Karpas-422 (cell line): ENCODE data around the gene PPM1E. TPM values are rescaled to one million over a fixed set of nuclear protein-coding genes. Genes with fewer than 3 reads are reported as not detected.
"Not testable (repeated sequence)": the region's sequence is repeated elsewhere in the genome, so short reads cannot be mapped to it uniquely, and the experiment has no call there.

Source experiments
- DNase-seq: peaks from one replicate; pipeline ENCODE4 v3.0.0-alpha.2; 2015
- H2AFZ ChIP-seq: fragments of 200-600 bp; sonication (generic); 2 replicates; pipeline ENCODE4 v1.6.1; 2014; ENCODE audit warnings: antibody characterized with exemption, low read length, mixed read lengths
- H3K27ac ChIP-seq: fragments of 200-600 bp; sonication (generic); 2 replicates; pipeline ENCODE4 v1.5.1; 2014; ENCODE audit warnings: mild to moderate bottlenecking, low read length, moderate library complexity
- H3K27me3 ChIP-seq: fragments of 200-600 bp; sonication (generic); 2 replicates; pipeline ENCODE4 v1.6.1; 2014; ENCODE audit warnings: low read length, mixed read lengths
- H3K36me3 ChIP-seq: fragments of 200-600 bp; sonication (generic); 2 replicates; pipeline ENCODE4 v1.6.1; 2014; ENCODE audit warnings: low read length, mixed read lengths; ENCODE audit not compliant: insufficient read depth
- H3K4me1 ChIP-seq: fragments of 200-600 bp; sonication (generic); 2 replicates; pipeline ENCODE4 v1.6.1; 2014; ENCODE audit warnings: mild to moderate bottlenecking, low read length, mixed read lengths
- H3K4me2 ChIP-seq: fragments of 200-600 bp; sonication (generic); 2 replicates; pipeline ENCODE4 v1.6.1; 2014; ENCODE audit warnings: low read length, low read depth, mild to moderate bottlenecking; ENCODE audit not compliant: poor library complexity, severe bottlenecking
- H3K4me3 ChIP-seq: fragments of 200-600 bp; sonication (generic); 2 replicates; pipeline ENCODE4 v1.5.1; 2014; ENCODE audit warnings: mild to moderate bottlenecking, antibody characterized with exemption, low read length, mixed read lengths
- H3K79me2 ChIP-seq: fragments of 200-600 bp; sonication (generic); 2 replicates; pipeline ENCODE4 v1.6.1; 2014; ENCODE audit warnings: mild to moderate bottlenecking, low read length, mixed read lengths
- H3K9ac ChIP-seq: fragments of 200-600 bp; sonication (generic); 2 replicates; pipeline ENCODE4 v1.6.0; 2014; ENCODE audit warnings: low read length
- H3K9me2 ChIP-seq: fragments of 200-600 bp; sonication (generic), shearing (Covaris generic); replicated peaks from 2 replicates; pipeline ENCODE4 v1.6.0; 2014; ENCODE audit warnings: mild to moderate bottlenecking, low read length, moderate library complexity; ENCODE audit not compliant: insufficient read depth
- H3K9me3 ChIP-seq: fragments of 300-700, 200-600 bp; sonication (generic); 2 replicates; pipeline ENCODE4 v1.6.1; 2014; ENCODE audit warnings: low read length, mixed read lengths
- H4K20me1 ChIP-seq: fragments of 200-600 bp; sonication (generic); 2 replicates; pipeline ENCODE4 v1.6.1; 2014; ENCODE audit warnings: mild to moderate bottlenecking, antibody characterized with exemption, low read length, low read depth; ENCODE audit not compliant: insufficient read depth
- total RNA-seq: library from RNA; depleted of rRNA; stranded (reverse); fragments of >200 nt; shearing (Covaris generic); gene quantifications from 2 replicates; pipeline ENCODE4 v1.2.3, GENCODE V29; 2014; ENCODE audit warnings: low replicate concordance

PPM1E gene
- total RNA-seq, 1 experiment from 2014 or later: 0.56 TPM

DNA sequence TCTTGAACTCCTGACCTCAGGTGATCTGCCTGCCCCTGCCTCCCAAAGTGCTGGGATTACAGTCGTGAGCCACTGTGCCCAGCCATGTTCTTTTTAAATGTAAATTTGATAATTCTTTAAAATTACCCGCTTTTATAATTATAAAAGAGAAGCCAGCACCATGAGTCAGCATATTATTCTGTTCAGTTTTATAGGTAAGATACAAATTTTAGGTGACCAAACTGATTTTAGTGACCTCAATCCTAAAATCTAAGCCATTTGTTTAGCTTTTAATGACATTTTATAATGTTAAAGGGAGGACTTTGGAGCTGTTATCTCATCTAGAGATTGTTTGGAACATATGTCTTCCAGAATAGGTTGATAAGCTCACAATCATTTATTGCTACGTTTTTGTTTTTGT lies 20.8 kb upstream of the PPM1E start:
- Histone ChIP-seq H3K27me3 (no peaks in the 10 kb centered on the region), H3K4me2 (no peak overlapping the region), H3K36me3 (no peaks in the 10 kb centered on the region), H3K4me3 (no peak overlapping the region), H3K9ac (no peak overlapping the region), H3K27ac (no peak overlapping the region), H2AFZ (no peak overlapping the region), H3K4me1 (no peaks in the 10 kb centered on the region), H4K20me1 (no peaks in the 10 kb centered on the region), H3K9me3 (no peaks in the 10 kb centered on the region), H3K79me2 (no peaks in the 10 kb centered on the region), H3K9me2 (no peaks in the 10 kb centered on the region)
- no peak for DNase-seq

DNA sequence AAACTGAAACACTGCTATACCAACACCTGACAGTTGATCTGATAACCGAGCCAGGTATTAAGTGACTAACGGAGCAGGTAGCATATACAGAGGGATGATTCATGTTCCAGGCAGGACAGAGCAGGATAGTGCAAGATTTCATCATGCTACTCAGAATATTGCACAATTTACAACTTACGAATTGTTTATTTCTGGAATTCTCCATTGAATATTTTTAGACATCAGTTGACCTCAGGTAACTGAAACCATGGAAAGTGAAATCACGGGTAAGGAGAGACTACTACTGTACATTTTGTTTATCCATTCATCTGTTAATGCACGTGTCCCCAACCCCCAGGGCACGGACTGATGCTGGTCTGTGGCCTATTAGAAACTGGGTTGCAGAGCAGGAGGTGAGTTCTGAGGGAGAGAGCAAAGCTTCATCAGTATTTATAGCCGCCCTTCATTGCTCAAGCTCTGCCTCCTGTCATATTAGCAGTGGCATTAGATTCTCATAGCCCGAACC lies 14.5 kb upstream of the PPM1E start:
- no peak overlapping the region for H3K27ac ChIP-seq
- H3K36me3 ChIP-seq: no peaks in the 10 kb centered on the region
- no peak for DNase-seq
- no peaks in the 10 kb centered on the region for H3K4me1 ChIP-seq
- no peak overlapping the region for H3K4me3 ChIP-seq
- no peaks in the 10 kb centered on the region for H3K9me2 ChIP-seq
- H3K79me2 ChIP-seq: no peaks in the 10 kb centered on the region
- H2AFZ ChIP-seq: no peak overlapping the region
- no peak overlapping the region for H3K9ac ChIP-seq
- H3K27me3 ChIP-seq: no peaks in the 10 kb centered on the region
- no peaks in the 10 kb centered on the region for H3K9me3 ChIP-seq
- H4K20me1 ChIP-seq: no peaks in the 10 kb centered on the region
- H3K4me2 ChIP-seq: no peak overlapping the region

DNA sequence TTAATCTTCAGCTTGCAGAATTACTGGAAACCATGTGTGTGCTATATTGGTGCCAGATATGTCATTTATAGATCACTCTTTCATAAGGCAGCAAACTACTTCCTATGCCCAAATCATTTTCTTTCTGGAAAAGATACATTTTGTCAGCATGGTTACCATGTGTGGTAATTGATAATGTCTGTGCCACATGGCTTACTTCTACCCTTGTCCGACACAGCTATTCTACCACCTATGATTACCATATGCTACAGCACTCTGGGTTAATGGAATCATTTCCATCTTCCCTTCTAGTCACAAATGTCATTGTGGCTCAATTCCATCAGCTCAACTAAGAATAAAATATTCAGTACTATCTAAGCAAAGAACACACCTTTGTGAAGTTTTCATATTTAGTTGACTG lies 8.0 kb upstream of the PPM1E start:
- no peak for DNase-seq
- Histone ChIP-seq H3K4me3 (no peak overlapping the region), H3K9me3 (no peaks in the 10 kb centered on the region), H3K9ac (no peak overlapping the region), H3K79me2 (no peaks in the 10 kb centered on the region), H3K4me1 (0 out of 2 replicates have a peak, but pooled peaks cover 3% of the 10 kb centered on the region), H4K20me1 (no peaks in the 10 kb centered on the region), H3K27ac (no peak overlapping the region), H3K4me2 (no peak overlapping the region), H3K36me3 (no peaks in the 10 kb centered on the region), H3K9me2 (no peaks in the 10 kb centered on the region), H2AFZ (no peak overlapping the region), H3K27me3 (no peaks in the 10 kb centered on the region)

GRCh38 chr17:58749627-58750026 lies 6.0 kb upstream of the PPM1E start:
- H3K27ac ChIP-seq, H2AFZ ChIP-seq, DNase-seq, H3K9me3 ChIP-seq, H3K36me3 ChIP-seq, H3K4me2 ChIP-seq, H3K9me2 ChIP-seq, H3K4me1 ChIP-seq, H3K27me3 ChIP-seq, H3K4me3 ChIP-seq, H4K20me1 ChIP-seq, H3K9ac ChIP-seq, H3K79me2 ChIP-seq: not testable (repeated sequence)

DNA sequence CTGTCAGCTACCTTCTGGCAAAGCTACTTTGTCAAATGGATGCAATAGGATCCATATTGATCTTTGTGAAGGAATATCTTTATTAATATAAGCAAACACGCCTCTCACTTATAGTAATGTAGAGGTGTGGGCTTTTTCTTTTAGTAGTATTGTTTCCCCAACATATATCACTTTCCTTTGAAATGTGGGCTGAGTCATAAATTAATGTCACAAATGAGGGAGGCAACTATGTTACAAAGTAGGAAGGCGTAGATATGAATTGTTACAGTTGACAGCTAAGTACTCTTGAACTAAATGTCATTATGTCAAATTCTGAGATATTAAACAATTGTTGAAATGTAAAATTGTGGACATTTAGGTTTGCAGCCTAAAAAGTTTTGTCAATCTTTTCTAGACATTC lies 2.6 kb upstream of the PPM1E start:
- no peak for DNase-seq
- Histone ChIP-seq H3K9me3 (no peaks in the 10 kb centered on the region), H3K79me2 (no peaks in the 10 kb centered on the region), H2AFZ (no peak overlapping the region), H3K36me3 (no peaks in the 10 kb centered on the region), H3K27me3 (peaks cover 5% of the 10 kb centered on the region; the same call in 1 of the 2 replicates), H3K4me1 (peaks cover 22% of the 10 kb centered on the region), H3K9me2 (no peaks in the 10 kb centered on the region), H4K20me1 (no peaks in the 10 kb centered on the region), H3K4me3 (no peak overlapping the region), H3K27ac (no peak overlapping the region), H3K4me2 (no peak overlapping the region), H3K9ac (no peak overlapping the region)

GRCh38 chr17:58755269-58755576 lies 431 bp upstream of the PPM1E start:
- Histone ChIP-seq H3K9me3 (no peaks in the 10 kb centered on the region), H3K4me3 (peak overlapping the region; percentile 77; the same call in 1 of the 2 replicates), H3K27me3 (peaks cover 5% of the 10 kb centered on the region; the same call in 1 of the 2 replicates), H3K9me2 (no peaks in the 10 kb centered on the region), H3K4me2 (peak overlapping the region; percentile 91), H3K4me1 (peaks cover 20% of the 10 kb centered on the region), H3K36me3 (no peaks in the 10 kb centered on the region), H3K27ac (no peak overlapping the region), H2AFZ (no peak overlapping the region), H4K20me1 (no peaks in the 10 kb centered on the region), H3K79me2 (no peaks in the 10 kb centered on the region), H3K9ac (no peak overlapping the region)
- DNase-seq: no peak

GRCh38 chr17:58756246-58757161 lies 850 bp downstream of the PPM1E start:
- no peak for DNase-seq
- Histone ChIP-seq H3K9ac (peak overlapping the region; percentile 72), H3K79me2 (no peaks in the 10 kb centered on the region), H3K9me2 (no peaks in the 10 kb centered on the region), H4K20me1 (no peaks in the 10 kb centered on the region), H3K27ac (no peak overlapping the region), H3K27me3 (peaks cover 5% of the 10 kb centered on the region; the same call in 1 of the 2 replicates), H3K36me3 (no peaks in the 10 kb centered on the region), H3K4me2 (peak overlapping the region; percentile 91), H3K9me3 (no peaks in the 10 kb centered on the region), H3K4me1 (peaks cover 20% of the 10 kb centered on the region), H3K4me3 (peak overlapping the region; percentile 77), H2AFZ (peak overlapping the region; percentile 95)

- Histone ChIP-seq H3K9me2 (no peaks in the 10 kb centered on the region), H3K79me2 (no peaks in the 10 kb centered on the region), H3K9ac (peak overlapping the region; percentile 72; the same call in 1 of the 2 replicates), H3K9me3 (no peaks in the 10 kb centered on the region), H4K20me1 (no peaks in the 10 kb centered on the region), H3K4me3 (peak overlapping the region; percentile 77; the same call in 1 of the 2 replicates), H3K4me2 (peak overlapping the region; percentile 91), H3K27ac (no peak overlapping the region), H2AFZ (no peak overlapping the region), H3K36me3 (no peaks in the 10 kb centered on the region), H3K4me1 (peaks cover 20% of the 10 kb centered on the region), H3K27me3 (peaks cover 5% of the 10 kb centered on the region; the same call in 1 of the 2 replicates)
- DNase-seq: no peak
Observed at GRCh38 chr17:58757162-58757613, 1.5 kb downstream of the PPM1E start.
